HEK293 (cell line): ENCODE results near the gene MLLT10.

Source experiments
- BCL11A ChIP-seq: fragments of 450-650 bp; formaldehyde crosslinking; IDR thresholded peaks from 2 replicates; pipeline ENCODE4 v1.5.1; 2016; ENCODE audit warnings: low read depth, missing biosample characterization, missing genetic modification characterization
- CTCF ChIP-seq: fragments of 450-650 bp; formaldehyde crosslinking; IDR thresholded peaks from 2 replicates; pipeline ENCODE4 v1.5.1; 2016; ENCODE audit warnings: missing biosample characterization, missing genetic modification characterization
- EGR2 ChIP-seq: fragments of 450-650 bp; formaldehyde crosslinking; IDR thresholded peaks from 2 replicates; pipeline ENCODE4 v1.5.1; 2016; ENCODE audit warnings: low read depth, missing biosample characterization, missing genetic modification characterization
- GFI1B ChIP-seq: fragments of 450-650 bp; formaldehyde crosslinking; IDR thresholded peaks from 2 replicates; pipeline ENCODE4 v1.5.1; 2016; ENCODE audit warnings: missing biosample characterization, missing genetic modification characterization
- TCF7L2 ChIP-seq: IDR thresholded peaks from 2 replicates; pipeline ENCODE4 v1.6.1; 2011; ENCODE audit warnings: low read depth, mild to moderate bottlenecking, inconsistent platforms, low read length, moderate library complexity, borderline replicate concordance
- YY1 ChIP-seq: fragments of 450-650 bp; formaldehyde crosslinking; IDR thresholded peaks from 2 replicates; pipeline ENCODE4 v1.5.1; 2018; ENCODE audit warnings: missing biosample characterization, missing genetic modification characterization
- ZNF488 ChIP-seq: fragments of 450-650 bp; formaldehyde crosslinking; IDR thresholded peaks from 2 replicates; pipeline ENCODE4 v1.5.1; 2016; ENCODE audit warnings: missing biosample characterization, missing genetic modification characterization
- ZNF549 ChIP-seq: fragments of 450-650 bp; IDR thresholded peaks from 2 replicates; pipeline ENCODE4 v1.5.1; 2018; ENCODE audit warnings: missing biosample characterization, missing genetic modification characterization, mild to moderate bottlenecking, inconsistent platforms, moderate library complexity

GRCh38 chr10:21607907-21608306, 73.9 kb downstream of the MLLT10 start:
- TF ChIP-seq EGR2 (tag by site-specific recombination), result no peak
- no peak for TF ChIP-seq GFI1B (tag by site-specific recombination)
- TF ChIP-seq CTCF (tag by site-specific recombination), result no peak
- TF ChIP-seq ZNF488 (tag by site-specific recombination), result no peak
- no peak for TF ChIP-seq ZNF549 (tag by site-specific recombination)
- no peak for TF ChIP-seq BCL11A (tag by site-specific recombination)
- no peak for TF ChIP-seq YY1 (tag by site-specific recombination)
- TF ChIP-seq TCF7L2, result no peak
